ENCODE results near the gene MGA. TPM values are rescaled to one million over a fixed set of nuclear protein-coding genes. Genes with fewer than 3 reads are reported as not detected.

MGA gene
- polyA plus RNA-seq, 2 of the 4 experiments (the other 2 are of a cell fraction): 4.5 to 13.8 TPM

DNA sequence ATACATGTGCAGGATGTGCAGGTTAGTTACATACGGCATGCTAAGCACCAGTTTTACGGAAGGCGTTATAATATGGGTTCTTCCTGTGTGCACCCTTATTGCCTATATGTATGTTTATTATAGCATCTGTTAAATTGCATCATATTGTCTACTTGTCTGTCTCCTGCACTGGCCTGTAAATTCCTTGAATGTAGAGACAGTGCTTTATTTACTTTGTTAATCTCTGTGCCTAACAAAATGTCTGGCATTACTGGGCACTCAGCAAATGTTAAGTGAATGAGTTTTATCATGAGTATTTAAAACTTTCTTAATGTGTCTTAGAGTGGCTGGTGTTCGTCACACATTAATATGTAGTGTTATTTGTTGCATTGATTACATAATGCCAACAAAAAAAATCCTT lies 23.8 kb downstream of the MGA start:
- FAIRE-seq (no peak), ATAC-seq (no peak), DNase-seq (ENCODE audit: low read depth in 1 of 2, low spot score in 1 of 2) (no peak)
- H3K9me3 ChIP-seq: no peaks in the 10 kb centered on the region; the same call in 2 of the 3 replicates
- H3K4me2 ChIP-seq: peak overlapping the region; percentile 48
- no peak overlapping the region for H3K27ac ChIP-seq
- H3K4me1 ChIP-seq: peaks cover 18% of the 10 kb centered on the region
- WGBS (ENCODE audit: missing lambda C conversion rate): 91% methylated on average over 4 of the region's 4 CpGs
- H3K4me3 ChIP-seq: no peak overlapping the region
- CTCF ChIA-PET: no interaction called here
- POLR2A ChIA-PET: no interaction called here
- no peak for TF ChIP-seq KDM1A (IDR thresholded peaks at IDR 0.05; ENCODE audit: low read depth)
- no peak for TF ChIP-seq HOXA7 (CRISPR knock-in tag; IDR thresholded peaks at IDR 0.05)
- TF ChIP-seq KDM5A (IDR thresholded peaks at IDR 0.05): no peak
- TF ChIP-seq, protein P1, sequence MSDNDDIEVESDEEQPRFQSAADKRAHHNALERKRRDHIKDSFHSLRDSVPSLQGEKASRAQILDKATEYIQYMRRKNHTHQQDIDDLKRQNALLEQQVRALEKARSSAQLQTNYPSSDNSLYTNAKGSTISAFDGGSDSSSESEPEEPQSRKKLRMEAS (IDR thresholded peaks at IDR 0.05): no peak
- TF ChIP-seq RARB (CRISPR knock-in tag; IDR thresholded peaks at IDR 0.05): no peak
- TF ChIP-seq PHF8 (IDR thresholded peaks at IDR 0.05; ENCODE audit: borderline replicate concordance, low read depth): no peak
- TF ChIP-seq, protein P2, sequence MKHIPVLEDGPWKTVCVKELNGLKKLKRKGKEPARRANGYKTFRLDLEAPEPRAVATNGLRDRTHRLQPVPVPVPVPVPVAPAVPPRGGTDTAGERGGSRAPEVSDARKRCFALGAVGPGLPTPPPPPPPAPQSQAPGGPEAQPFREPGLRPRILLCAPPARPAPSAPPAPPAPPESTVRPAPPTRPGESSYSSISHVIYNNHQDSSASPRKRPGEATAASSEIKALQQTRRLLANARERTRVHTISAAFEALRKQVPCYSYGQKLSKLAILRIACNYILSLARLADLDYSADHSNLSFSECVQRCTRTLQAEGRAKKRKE (CRISPR knock-in tag; IDR thresholded peaks at IDR 0.05; ENCODE audit: low read depth): no peak
- TF ChIP-seq, protein P3, sequence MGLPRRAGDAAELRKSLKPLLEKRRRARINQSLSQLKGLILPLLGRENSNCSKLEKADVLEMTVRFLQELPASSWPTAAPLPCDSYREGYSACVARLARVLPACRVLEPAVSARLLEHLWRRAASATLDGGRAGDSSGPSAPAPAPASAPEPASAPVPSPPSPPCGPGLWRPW (IDR thresholded peaks at IDR 0.05): no peak
- no peak for TF ChIP-seq NFE2L2 (conservative IDR thresholded peaks at IDR 0.05; ENCODE audit: low read length)
- no peak for TF ChIP-seq ZC3H11A (IDR thresholded peaks at IDR 0.05)

DNA sequence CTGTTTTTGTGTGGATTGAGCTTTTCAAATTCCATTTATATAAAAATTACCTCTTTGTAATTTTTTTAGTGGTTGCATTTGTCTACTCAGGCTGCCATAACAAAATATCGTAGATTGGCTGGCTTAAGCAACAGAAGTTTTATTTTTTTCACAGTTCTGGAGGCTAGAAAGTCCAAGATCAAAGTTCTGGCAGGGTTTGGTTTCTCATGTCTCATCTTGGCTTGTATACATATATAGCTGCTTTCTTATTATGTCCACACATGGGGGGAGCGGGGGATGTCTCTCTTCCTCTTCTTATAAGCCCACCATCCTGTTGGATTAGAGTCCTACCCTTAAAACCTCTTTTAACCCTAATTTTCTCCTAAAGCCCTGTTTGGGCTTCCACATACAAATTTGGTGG lies 28.5 kb downstream of the MGA start:
- Histone ChIP-seq H3K4me3 (no peak overlapping the region), H3K4me1 (peaks cover 22% of the 10 kb centered on the region), H3K9me3 (no peaks in the 10 kb centered on the region), H3K27ac (no peak overlapping the region), H3K4me2 (no peak overlapping the region)
- FAIRE-seq (no peak), DNase-seq (ENCODE audit: low read depth in 1 of 2, low spot score in 1 of 2) (no peak), ATAC-seq (no peak)
- POLR2A ChIA-PET: no interaction called here
- WGBS (ENCODE audit: missing lambda C conversion rate): 90% methylated on average over 2 of the region's 2 CpGs
- CTCF ChIA-PET: interaction anchor here (0.6 kb wide), 1 partner anchor 88 kb away, joined by 3 read pairs; no protein-coding TSS in a partner anchor
- TF ChIP-seq RARB (CRISPR knock-in tag; IDR thresholded peaks at IDR 0.05): no peak
- TF ChIP-seq CEBPB (IDR thresholded peaks at IDR 0.05): no peak
- TF ChIP-seq ZFP36 (IDR thresholded peaks at IDR 0.05; ENCODE audit: borderline replicate concordance, partially characterized antibody): no peak
- TF ChIP-seq, protein P1 (IDR thresholded peaks at IDR 0.05): no peak
- no peak for TF ChIP-seq KDM5A (IDR thresholded peaks at IDR 0.05)
- TF ChIP-seq FOSL2 (IDR thresholded peaks at IDR 0.05): no peak
- no peak for TF ChIP-seq FOSL2 (CRISPR knock-in tag; IDR thresholded peaks at IDR 0.05)
- TF ChIP-seq, protein P4, sequence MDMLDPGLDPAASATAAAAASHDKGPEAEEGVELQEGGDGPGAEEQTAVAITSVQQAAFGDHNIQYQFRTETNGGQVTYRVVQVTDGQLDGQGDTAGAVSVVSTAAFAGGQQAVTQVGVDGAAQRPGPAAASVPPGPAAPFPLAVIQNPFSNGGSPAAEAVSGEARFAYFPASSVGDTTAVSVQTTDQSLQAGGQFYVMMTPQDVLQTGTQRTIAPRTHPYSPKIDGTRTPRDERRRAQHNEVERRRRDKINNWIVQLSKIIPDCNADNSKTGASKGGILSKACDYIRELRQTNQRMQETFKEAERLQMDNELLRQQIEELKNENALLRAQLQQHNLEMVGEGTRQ (IDR thresholded peaks at IDR 0.05): no peak
- TF ChIP-seq, protein P5, sequence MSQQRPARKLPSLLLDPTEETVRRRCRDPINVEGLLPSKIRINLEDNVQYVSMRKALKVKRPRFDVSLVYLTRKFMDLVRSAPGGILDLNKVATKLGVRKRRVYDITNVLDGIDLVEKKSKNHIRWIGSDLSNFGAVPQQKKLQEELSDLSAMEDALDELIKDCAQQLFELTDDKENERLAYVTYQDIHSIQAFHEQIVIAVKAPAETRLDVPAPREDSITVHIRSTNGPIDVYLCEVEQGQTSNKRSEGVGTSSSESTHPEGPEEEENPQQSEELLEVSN (IDR thresholded peaks at IDR 0.05; ENCODE audit: borderline replicate concordance, low read depth): no peak
- TF ChIP-seq POLR2A (IDR thresholded peaks at IDR 0.05; ENCODE audit: low read length): no peak

DNA sequence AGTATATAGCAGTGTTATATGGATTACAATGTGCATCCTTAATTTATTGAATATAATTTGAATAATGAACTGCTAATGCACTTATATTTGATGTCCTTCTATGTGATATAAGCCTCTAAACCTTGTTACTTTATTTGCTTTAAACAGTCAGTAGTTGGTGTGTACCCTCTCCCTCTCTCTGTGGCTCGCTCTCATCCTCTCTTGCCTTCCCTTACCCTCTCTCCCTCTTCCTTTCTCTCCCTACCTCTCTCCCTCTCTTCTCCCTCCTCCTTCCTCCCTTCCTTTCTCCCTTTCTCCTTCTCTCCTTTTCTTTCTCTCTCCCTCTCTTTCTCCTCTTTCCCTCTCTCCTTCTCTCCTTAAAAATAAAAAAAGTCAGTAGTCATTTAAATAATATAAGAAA lies 28.9 kb downstream of the MGA start:
- TF ChIP-seq, protein P6, sequence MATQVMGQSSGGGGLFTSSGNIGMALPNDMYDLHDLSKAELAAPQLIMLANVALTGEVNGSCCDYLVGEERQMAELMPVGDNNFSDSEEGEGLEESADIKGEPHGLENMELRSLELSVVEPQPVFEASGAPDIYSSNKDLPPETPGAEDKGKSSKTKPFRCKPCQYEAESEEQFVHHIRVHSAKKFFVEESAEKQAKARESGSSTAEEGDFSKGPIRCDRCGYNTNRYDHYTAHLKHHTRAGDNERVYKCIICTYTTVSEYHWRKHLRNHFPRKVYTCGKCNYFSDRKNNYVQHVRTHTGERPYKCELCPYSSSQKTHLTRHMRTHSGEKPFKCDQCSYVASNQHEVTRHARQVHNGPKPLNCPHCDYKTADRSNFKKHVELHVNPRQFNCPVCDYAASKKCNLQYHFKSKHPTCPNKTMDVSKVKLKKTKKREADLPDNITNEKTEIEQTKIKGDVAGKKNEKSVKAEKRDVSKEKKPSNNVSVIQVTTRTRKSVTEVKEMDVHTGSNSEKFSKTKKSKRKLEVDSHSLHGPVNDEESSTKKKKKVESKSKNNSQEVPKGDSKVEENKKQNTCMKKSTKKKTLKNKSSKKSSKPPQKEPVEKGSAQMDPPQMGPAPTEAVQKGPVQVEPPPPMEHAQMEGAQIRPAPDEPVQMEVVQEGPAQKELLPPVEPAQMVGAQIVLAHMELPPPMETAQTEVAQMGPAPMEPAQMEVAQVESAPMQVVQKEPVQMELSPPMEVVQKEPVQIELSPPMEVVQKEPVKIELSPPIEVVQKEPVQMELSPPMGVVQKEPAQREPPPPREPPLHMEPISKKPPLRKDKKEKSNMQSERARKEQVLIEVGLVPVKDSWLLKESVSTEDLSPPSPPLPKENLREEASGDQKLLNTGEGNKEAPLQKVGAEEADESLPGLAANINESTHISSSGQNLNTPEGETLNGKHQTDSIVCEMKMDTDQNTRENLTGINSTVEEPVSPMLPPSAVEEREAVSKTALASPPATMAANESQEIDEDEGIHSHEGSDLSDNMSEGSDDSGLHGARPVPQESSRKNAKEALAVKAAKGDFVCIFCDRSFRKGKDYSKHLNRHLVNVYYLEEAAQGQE (IDR thresholded peaks at IDR 0.05): no peak
- TF ChIP-seq RNF2 (IDR thresholded peaks at IDR 0.05; ENCODE audit: borderline replicate concordance, low read depth): no peak
- no peak for TF ChIP-seq KDM1A (IDR thresholded peaks at IDR 0.05; ENCODE audit: low read depth)
- TF ChIP-seq PHF8 (IDR thresholded peaks at IDR 0.05; ENCODE audit: borderline replicate concordance, low read depth): no peak
- no peak for TF ChIP-seq NR3C1 (IDR thresholded peaks at IDR 0.05)
- no peak for TF ChIP-seq CBX8 (IDR thresholded peaks at IDR 0.05)
- TF ChIP-seq POLR2AphosphoS2 (conservative IDR thresholded peaks at IDR 0.05; ENCODE audit: low read length): no peak
- POLR2A ChIA-PET: no interaction called here

More for the DNA sequence above, 28.9 kb downstream of the MGA start:
- CTCF ChIA-PET: no interaction called here
- FAIRE-seq (no peak), ATAC-seq (no peak), DNase-seq (ENCODE audit: low read depth in 1 of 2, low spot score in 1 of 2) (no peak)
- H3K4me1 ChIP-seq: peaks cover 18% of the 10 kb centered on the region
- no peak overlapping the region for H3K4me3 ChIP-seq
- no peak overlapping the region for H3K27ac ChIP-seq
- H3K4me2 ChIP-seq: no peak overlapping the region
- 95% methylated on average over 1 of the region's 1 CpG for WGBS (ENCODE audit: missing lambda C conversion rate)
- H3K9me3 ChIP-seq: no peaks in the 10 kb centered on the region
